HepG2 (cell line): ENCODE results near the gene SIK3. TPM values are rescaled to one million over a fixed set of nuclear protein-coding genes. Genes with fewer than 3 reads are reported as not detected.

Experiments used
- ATAC-seq: fragments of 200-7000 bp; cut with Tn5 transposase; 3 replicates; pipeline ENCODE4 v1.9.1; 2020; ENCODE audit warnings: mild to moderate bottlenecking, moderate library complexity
- BruUV-seq: library from RNA; stranded (reverse); fragments of 400-500 nt; replicated peaks from 2 replicates; lab custom pipeline; 2021; lab: Mats Ljungman, UMichigan
- CTCF ChIA-PET: fragments of 300-600 bp; formaldehyde crosslinking; extraction: SDS; loops from one replicate; lab custom pipeline; 2021; ENCODE audit warnings: low total read pairs, inconsistent platforms, low intra/inter-chr PET ratio; lab: Yijun Ruan, JAX
- POLR2A ChIA-PET: fragments of 350-600 bp; sonication (Branson Sonifier 250); formaldehyde crosslinking; loops from one replicate; lab custom pipeline; 2020; ENCODE audit warnings: antibody characterized with exemption, inconsistent platforms; lab: Yijun Ruan, JAX
- DNase-seq: peaks from one replicate; pipeline ENCODE4 v3.0.0-alpha.2; 2015; ENCODE audit warnings: low spot score
- FAIRE-seq: peaks from 3 replicates; lab custom pipeline; 2011; peaks lifted over from hg19 to GRCh38; lab: Jason Lieb, UNC
- H2AFZ ChIP-seq: one replicate; pipeline ENCODE4 v1.6.1; 2011; ENCODE audit warnings: low read length, inconsistent platforms
- H3K27ac ChIP-seq: fragments of 300-600 bp; 3 replicates; pipeline ENCODE4 v1.8.0; 2011; ENCODE audit warnings: mixed run types, mild to moderate bottlenecking, mixed read lengths, low read length, inconsistent platforms; ENCODE audit not compliant: insufficient read depth; ENCODE audit errors: extremely low read length
- H3K27me3 ChIP-seq, 2 experiments: fragments of 200-600 bp in 1 of 2; 2 replicates in 1 of 2; 3 replicates in 1 of 2; pipeline versions ENCODE4 v1.6.0 to v1.8.0; 2011; ENCODE audit warnings: low read length in 2 of 2, mild to moderate bottlenecking in 2 of 2, moderate library complexity in 2 of 2, inconsistent platforms in 1 of 2; ENCODE audit not compliant: insufficient read depth in 2 of 2, control insufficient read depth in 1 of 2
- H3K36me3 ChIP-seq, 2 experiments: fragments of 200-600 bp in 1 of 2; replicated peaks in 1 of 2; 2 replicates in 1 of 2; 3 replicates in 1 of 2; pipeline versions ENCODE4 v1.5.1 to v1.8.0; 2011; ENCODE audit warnings: low read length in 2 of 2, inconsistent platforms in 1 of 2; ENCODE audit not compliant: insufficient read depth in 2 of 2, control insufficient read depth in 1 of 2
- H3K4me1 ChIP-seq: 2 replicates; pipeline ENCODE4 v1.5.1; 2012; ENCODE audit warnings: low read length, inconsistent platforms; ENCODE audit not compliant: insufficient read depth
- H3K4me2 ChIP-seq: 2 replicates; pipeline ENCODE4 v1.6.0; 2011; ENCODE audit warnings: low read depth, low read length, inconsistent platforms
- H3K4me3 ChIP-seq, 3 experiments: fragments of 200-600 bp in 1 of 3; sonication (generic), shearing (Covaris generic) in 1 of 3; replicated peaks in 1 of 3; 2 replicates each; pipeline ENCODE4 v1.5.1; 2011 to 2016; ENCODE audit warnings: low read length in 3 of 3, inconsistent platforms in 2 of 3, low read depth in 2 of 3, mild to moderate bottlenecking in 2 of 3, control low read depth in 1 of 3, mixed read lengths in 1 of 3; ENCODE audit not compliant: insufficient read depth in 1 of 3
- H3K79me2 ChIP-seq: one replicate; pipeline ENCODE4 v1.6.1; 2011; ENCODE audit warnings: low read length, inconsistent platforms; ENCODE audit not compliant: insufficient read depth
- H3K9ac ChIP-seq: 2 replicates; pipeline ENCODE4 v1.6.0; 2011; ENCODE audit warnings: mild to moderate bottlenecking, low read depth, low read length, inconsistent platforms; ENCODE audit not compliant: insufficient read depth
- H3K9me3 ChIP-seq: 2 replicates; pipeline ENCODE4 v1.5.1; 2012; ENCODE audit warnings: mild to moderate bottlenecking, low read length
- H4K20me1 ChIP-seq: 2 replicates; pipeline ENCODE4 v1.6.0; 2011; ENCODE audit warnings: inconsistent platforms, mild to moderate bottlenecking, low read length, moderate library complexity; ENCODE audit not compliant: insufficient read depth
- FOXA1 ChIP-seq, 2 experiments: fragments of 450-650 bp in 1 of 2; sonication (generic) in 1 of 2; formaldehyde crosslinking in 1 of 2; IDR thresholded peaks; 2 replicates each; pipeline versions ENCODE4 v1.4.0 to v1.6.1; 2016 to 2020; ENCODE audit warnings: missing genetic modification reagents in 1 of 2
- HOXA3 ChIP-seq: sonication (generic); formaldehyde crosslinking; IDR thresholded peaks from 2 replicates; pipeline ENCODE4 v1.5.0; 2020; ENCODE audit warnings: missing genetic modification reagents
- PITX1 ChIP-seq: sonication (generic); formaldehyde crosslinking; IDR thresholded peaks from 2 replicates; pipeline ENCODE4 v1.5.1; 2020; ENCODE audit warnings: mild to moderate bottlenecking, missing genetic modification reagents
- RBM39 ChIP-seq: fragments of 200-400 bp; formaldehyde crosslinking; IDR thresholded peaks from one replicate; pipeline ENCODE4 v1.6.1; 2018; ENCODE audit warnings: antibody characterized with exemption, mild to moderate bottlenecking, low read depth, low read length; ENCODE audit not compliant: poor library complexity, severe bottlenecking
- RNF2 ChIP-seq: fragments of 450-650 bp; conservative IDR thresholded peaks from 2 replicates; pipeline ENCODE4 v1.6.1; 2016; ENCODE audit warnings: low read depth
- ZNF121 ChIP-seq: sonication (generic); formaldehyde crosslinking; IDR thresholded peaks from 2 replicates; pipeline ENCODE4 v1.5.0; 2020; ENCODE audit warnings: mild to moderate bottlenecking, missing genetic modification reagents
- ZNF224 ChIP-seq: sonication (generic); formaldehyde crosslinking; IDR thresholded peaks from 2 replicates; pipeline ENCODE4 v1.5.0; 2020; ENCODE audit warnings: mild to moderate bottlenecking, missing genetic modification reagents
- ZNF331 ChIP-seq: sonication (generic); formaldehyde crosslinking; IDR thresholded peaks from 2 replicates; pipeline ENCODE4 v1.4.0; 2020; ENCODE audit warnings: missing genetic modification reagents
- ZNF383 ChIP-seq: sonication (generic); formaldehyde crosslinking; IDR thresholded peaks from 2 replicates; pipeline ENCODE4 v1.4.0; 2020; ENCODE audit warnings: missing genetic modification reagents, mild to moderate bottlenecking, borderline replicate concordance
- ZNF780A ChIP-seq: sonication (generic); formaldehyde crosslinking; IDR thresholded peaks from 2 replicates; pipeline ENCODE4 v1.8.0; 2022; ENCODE audit warnings: mild to moderate bottlenecking, missing genetic modification reagents, moderate library complexity
- WGBS: methylation state at CpG from one replicate; pipeline ENCODE4 v1.1.6; 2017; ENCODE audit warnings: low lambda C conversion rate; 5-methylcytosine and 5-hydroxymethylcytosine counted together
- in situ Hi-C: cut with HindIII; loops from 2 replicates; pipeline ENCODE4 v1.10.0; 2017; ENCODE audit warnings: low pct_unique_long_range_greater_than_20kb; ENCODE audit not compliant: extremely low pct_ligation_motif_present
- intact Hi-C: fragments of 100-400 bp; cut with micrococcal nuclease; formaldehyde crosslinking; loops from one replicate; pipeline ENCODE4 v1.10.0; 2022; ENCODE audit not compliant: unreplicated experiment
- polyA plus RNA-seq, 8 experiments: library from polyadenylated mRNA; depleted of rRNA in 3 of 8; stranded (reverse) in 7 of 8; unstranded in 1 of 8; fragments of >200 nt; fragmentation: Illumina TruSeq in 4 of 8; extraction: Trizol in 4 of 8; gene quantifications; 2 replicates each; pipeline versions ENCODE4 v1.2.1 to v1.2.3, GENCODE V29; 2011 to 2016; ENCODE audit warnings: low read depth in 4 of 8, missing spikeins in 1 of 8, mixed read lengths in 1 of 8; ENCODE audit not compliant: insufficient read depth in 1 of 8
- total RNA-seq, 5 experiments: library from RNA; depleted of rRNA; stranded (reverse); fragments of >200 nt; fragmentation: Illumina TruSeq; extraction: Trizol; gene quantifications; 2 replicates each; pipeline ENCODE4 v1.2.3, GENCODE V29; 2016; ENCODE audit warnings: low read depth in 1 of 5
- TF ChIP-seq, protein P1 (sequence below): sonication (generic); formaldehyde crosslinking; conservative IDR thresholded peaks from 2 replicates; pipeline ENCODE4 v1.4.0; 2020; ENCODE audit warnings: missing genetic modification reagents
- TF ChIP-seq, protein P2 (sequence below): sonication (generic); formaldehyde crosslinking; IDR thresholded peaks from 2 replicates; pipeline ENCODE4 v1.8.1; 2022; ENCODE audit warnings: mild to moderate bottlenecking, missing genetic modification reagents
- TF ChIP-seq, protein P3 (sequence below): sonication (generic); formaldehyde crosslinking; IDR thresholded peaks from 2 replicates; pipeline ENCODE4 v1.4.0; 2020; ENCODE audit warnings: low read depth, mild to moderate bottlenecking, missing genetic modification reagents
- TF ChIP-seq, protein P4 (sequence below): sonication (generic); formaldehyde crosslinking; IDR thresholded peaks from 2 replicates; pipeline ENCODE4 v1.5.1; 2020; ENCODE audit warnings: missing genetic modification reagents, mild to moderate bottlenecking, borderline replicate concordance

The SIK3 gene
- total and polyA plus RNA-seq, 2 of the 13 experiments (the other 11 are each of a cell fraction or from before 2014, with no cell fraction given), result 5.7 to 9.8 TPM

DNA sequence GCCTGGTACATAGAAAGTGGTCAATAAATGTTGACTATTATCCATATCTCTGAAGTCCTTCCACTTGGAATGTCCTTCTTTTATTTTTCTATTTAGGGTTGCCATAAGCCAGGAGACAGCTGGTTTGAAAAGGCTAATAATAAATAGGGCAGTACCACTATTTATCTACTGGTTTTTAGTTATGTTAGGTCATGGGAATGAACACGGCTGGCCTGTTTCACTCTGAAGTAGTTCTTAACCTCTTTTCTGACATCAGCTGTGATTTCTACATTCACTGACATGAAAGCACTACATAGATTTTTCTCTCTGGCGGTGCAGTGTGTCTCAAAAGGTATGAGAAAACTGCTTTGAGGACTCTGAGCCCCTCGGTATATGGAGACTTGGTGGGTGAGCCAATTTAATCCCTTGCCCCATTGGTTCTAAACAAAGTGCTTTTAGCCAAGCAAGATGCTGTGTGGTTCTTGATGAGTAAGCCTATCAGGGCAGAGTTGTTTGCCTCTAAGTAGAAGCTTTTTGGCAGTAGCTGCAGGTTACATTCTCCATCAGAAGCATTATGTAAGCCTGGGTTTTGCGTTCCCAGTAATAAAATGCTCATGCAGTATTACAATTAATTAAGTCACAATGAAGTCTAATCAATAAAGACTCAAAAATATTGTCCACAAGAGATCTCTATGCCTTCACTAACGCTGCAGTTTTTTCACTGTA lies 212.1 kb downstream of the SIK3 start:
- no peaks in the 10 kb centered on the region for H3K79me2 ChIP-seq
- H4K20me1 ChIP-seq, result no peaks in the 10 kb centered on the region
- TF ChIP-seq RBM39 (no peak), PITX1 (CRISPR knock-in tag) (no peak), ZNF224 (no peak), ZNF780A (no peak), ZNF383 (CRISPR knock-in tag) (no peak), ZNF121 (CRISPR knock-in tag) (no peak), RNF2 (no peak), HOXA3 (CRISPR knock-in tag) (no peak), ZNF331 (CRISPR knock-in tag) (no peak), FOXA1 (IDR thresholded peaks at IDR 0.05) (no peak), FOXA1 (CRISPR knock-in tag; IDR thresholded peaks at IDR 0.05) (no peak)
- TF ChIP-seq, protein P1, sequence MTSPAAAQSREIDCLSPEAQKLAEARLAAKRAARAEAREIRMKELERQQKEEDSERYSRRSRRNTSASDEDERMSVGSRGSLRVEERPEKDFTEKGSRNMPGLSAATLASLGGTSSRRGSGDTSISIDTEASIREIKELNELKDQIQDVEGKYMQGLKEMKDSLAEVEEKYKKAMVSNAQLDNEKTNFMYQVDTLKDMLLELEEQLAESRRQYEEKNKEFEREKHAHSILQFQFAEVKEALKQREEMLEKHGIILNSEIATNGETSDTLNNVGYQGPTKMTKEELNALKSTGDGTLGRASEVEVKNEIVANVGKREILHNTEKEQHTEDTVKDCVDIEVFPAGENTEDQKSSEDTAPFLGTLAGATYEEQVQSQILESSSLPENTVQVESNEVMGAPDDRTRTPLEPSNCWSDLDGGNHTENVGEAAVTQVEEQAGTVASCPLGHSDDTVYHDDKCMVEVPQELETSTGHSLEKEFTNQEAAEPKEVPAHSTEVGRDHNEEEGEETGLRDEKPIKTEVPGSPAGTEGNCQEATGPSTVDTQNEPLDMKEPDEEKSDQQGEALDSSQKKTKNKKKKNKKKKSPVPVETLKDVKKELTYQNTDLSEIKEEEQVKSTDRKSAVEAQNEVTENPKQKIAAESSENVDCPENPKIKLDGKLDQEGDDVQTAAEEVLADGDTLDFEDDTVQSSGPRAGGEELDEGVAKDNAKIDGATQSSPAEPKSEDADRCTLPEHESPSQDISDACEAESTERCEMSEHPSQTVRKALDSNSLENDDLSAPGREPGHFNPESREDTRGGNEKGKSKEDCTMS (CRISPR knock-in tag), result no peak
- TF ChIP-seq, protein P2, sequence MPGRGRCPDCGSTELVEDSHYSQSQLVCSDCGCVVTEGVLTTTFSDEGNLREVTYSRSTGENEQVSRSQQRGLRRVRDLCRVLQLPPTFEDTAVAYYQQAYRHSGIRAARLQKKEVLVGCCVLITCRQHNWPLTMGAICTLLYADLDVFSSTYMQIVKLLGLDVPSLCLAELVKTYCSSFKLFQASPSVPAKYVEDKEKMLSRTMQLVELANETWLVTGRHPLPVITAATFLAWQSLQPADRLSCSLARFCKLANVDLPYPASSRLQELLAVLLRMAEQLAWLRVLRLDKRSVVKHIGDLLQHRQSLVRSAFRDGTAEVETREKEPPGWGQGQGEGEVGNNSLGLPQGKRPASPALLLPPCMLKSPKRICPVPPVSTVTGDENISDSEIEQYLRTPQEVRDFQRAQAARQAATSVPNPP, result no peak
- TF ChIP-seq, protein P3, sequence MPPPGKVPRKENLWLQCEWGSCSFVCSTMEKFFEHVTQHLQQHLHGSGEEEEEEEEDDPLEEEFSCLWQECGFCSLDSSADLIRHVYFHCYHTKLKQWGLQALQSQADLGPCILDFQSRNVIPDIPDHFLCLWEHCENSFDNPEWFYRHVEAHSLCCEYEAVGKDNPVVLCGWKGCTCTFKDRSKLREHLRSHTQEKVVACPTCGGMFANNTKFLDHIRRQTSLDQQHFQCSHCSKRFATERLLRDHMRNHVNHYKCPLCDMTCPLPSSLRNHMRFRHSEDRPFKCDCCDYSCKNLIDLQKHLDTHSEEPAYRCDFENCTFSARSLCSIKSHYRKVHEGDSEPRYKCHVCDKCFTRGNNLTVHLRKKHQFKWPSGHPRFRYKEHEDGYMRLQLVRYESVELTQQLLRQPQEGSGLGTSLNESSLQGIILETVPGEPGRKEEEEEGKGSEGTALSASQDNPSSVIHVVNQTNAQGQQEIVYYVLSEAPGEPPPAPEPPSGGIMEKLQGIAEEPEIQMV (CRISPR knock-in tag), result no peak
- TF ChIP-seq, protein P4, sequence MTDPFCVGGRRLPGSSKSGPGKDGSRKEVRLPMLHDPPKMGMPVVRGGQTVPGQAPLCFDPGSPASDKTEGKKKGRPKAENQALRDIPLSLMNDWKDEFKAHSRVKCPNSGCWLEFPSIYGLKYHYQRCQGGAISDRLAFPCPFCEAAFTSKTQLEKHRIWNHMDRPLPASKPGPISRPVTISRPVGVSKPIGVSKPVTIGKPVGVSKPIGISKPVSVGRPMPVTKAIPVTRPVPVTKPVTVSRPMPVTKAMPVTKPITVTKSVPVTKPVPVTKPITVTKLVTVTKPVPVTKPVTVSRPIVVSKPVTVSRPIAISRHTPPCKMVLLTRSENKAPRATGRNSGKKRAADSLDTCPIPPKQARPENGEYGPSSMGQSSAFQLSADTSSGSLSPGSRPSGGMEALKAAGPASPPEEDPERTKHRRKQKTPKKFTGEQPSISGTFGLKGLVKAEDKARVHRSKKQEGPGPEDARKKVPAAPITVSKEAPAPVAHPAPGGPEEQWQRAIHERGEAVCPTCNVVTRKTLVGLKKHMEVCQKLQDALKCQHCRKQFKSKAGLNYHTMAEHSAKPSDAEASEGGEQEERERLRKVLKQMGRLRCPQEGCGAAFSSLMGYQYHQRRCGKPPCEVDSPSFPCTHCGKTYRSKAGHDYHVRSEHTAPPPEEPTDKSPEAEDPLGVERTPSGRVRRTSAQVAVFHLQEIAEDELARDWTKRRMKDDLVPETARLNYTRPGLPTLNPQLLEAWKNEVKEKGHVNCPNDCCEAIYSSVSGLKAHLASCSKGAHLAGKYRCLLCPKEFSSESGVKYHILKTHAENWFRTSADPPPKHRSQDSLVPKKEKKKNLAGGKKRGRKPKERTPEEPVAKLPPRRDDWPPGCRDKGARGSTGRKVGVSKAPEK (CRISPR knock-in tag), result no peak
- TF ChIP-seq, all 625 proteins: peak for 0
- no peak for DNase-seq
- no peaks in the 10 kb centered on the region for H3K9me3 ChIP-seq
- no peak overlapping the region for H3K4me3 ChIP-seq
- no peaks in the 10 kb centered on the region for H3K27me3 ChIP-seq
- ChIA-PET POLR2A (no interaction called here), CTCF (no interaction called here)
- H3K9ac ChIP-seq, result no peak overlapping the region
- no TSS peak for BruUV-seq
- ATAC-seq, result no peak
- H3K27ac ChIP-seq, result no peak overlapping the region
- intact Hi-C loops, result no loop called here
- no peak overlapping the region for H3K4me2 ChIP-seq
- WGBS, result 93% methylated on average over 5 of the region's 5 CpGs
- H2AFZ ChIP-seq, result no peak overlapping the region
- FAIRE-seq, result no peak
- peaks cover 25% of the 10 kb centered on the region for H3K4me1 ChIP-seq
- peaks cover 3 to 4% of the 10 kb centered on the region in 2 experiments; a peak in 2 of 5 replicates for H3K36me3 ChIP-seq
- in situ Hi-C loops, result no loop called here
